Brain pericyte (primary cell): ENCODE data around the gene F8.
"Not testable (repeated sequence)": the region's sequence is repeated elsewhere in the genome, so short reads cannot be mapped to it uniquely, and the experiment has no call there.

Source experiments
- DNase-seq: peaks from one replicate; pipeline ENCODE4 v3.0.0-alpha.2; 2012; ENCODE audit warnings: low read depth, low spot score

The F8 gene

GRCh38 chrX:154885057-154885456 lies 137.5 kb downstream of the F8 start:
- DNase-seq: not testable (repeated sequence)

GRCh38 chrX:154884069-154884468 lies 138.5 kb downstream of the F8 start:
- not testable (repeated sequence) for DNase-seq

- no peak for DNase-seq
Measured at GRCh38 chrX:154873329-154873728, 149.2 kb downstream of the F8 start.

- not testable (repeated sequence) for DNase-seq
Measured at GRCh38 chrX:154868522-154868921, 154.0 kb downstream of the F8 start.

GRCh38 chrX:154855256-154855655 lies 167.3 kb downstream of the F8 start:
- DNase-seq: no peak

GRCh38 chrX:154850957-154851611 lies 171.4 kb downstream of the F8 start:
- no peak for DNase-seq

- no peak for DNase-seq
Measured at GRCh38 chrX:154840856-154841255, 181.7 kb downstream of the F8 start.

GRCh38 chrX:154836163-154836562 lies 186.4 kb downstream of the F8 start:
- no peak for DNase-seq

GRCh38 chrX:154834562-154834961 lies 188.0 kb downstream of the F8 start, which contains the start of gene SMIM9:
TSS of gene SMIM9 (minus strand) at chrX:154834662. CDS start at chrX:154830856, 3,806 bp downstream.
- DNase-seq: no peak

- DNase-seq: no peak
Measured at GRCh38 chrX:154833746-154834274, 188.7 kb downstream of the F8 start.

GRCh38 chrX:154829926-154830442 lies 192.5 kb downstream of the F8 start:
- no peak for DNase-seq

GRCh38 chrX:154829134-154829533 lies 193.4 kb downstream of the F8 start:
- no peak for DNase-seq

GRCh38 chrX:154828016-154828408 lies 194.5 kb downstream of the F8 start:
- DNase-seq: no peak

GRCh38 chrX:154827194-154828015 lies 195.1 kb downstream of the F8 start:
- no peak for DNase-seq

- DNase-seq: not testable (repeated sequence)
Measured at GRCh38 chrX:154825586-154825985, 196.9 kb downstream of the F8 start.

- DNase-seq: no peak
Measured at GRCh38 chrX:154824638-154825037, 197.9 kb downstream of the F8 start.

GRCh38 chrX:154822029-154822428 lies 200.5 kb downstream of the F8 start:
- no peak for DNase-seq

GRCh38 chrX:154821523-154821922 lies 201.0 kb downstream of the F8 start:
- DNase-seq: no peak

GRCh38 chrX:154819771-154820341 lies 202.7 kb downstream of the F8 start:
- DNase-seq: no peak

GRCh38 chrX:154818916-154819770 lies 203.4 kb downstream of the F8 start:
- no peak for DNase-seq

- not testable (repeated sequence) for DNase-seq
Measured at GRCh38 chrX:154817048-154817618, 205.4 kb downstream of the F8 start.
